ENCODE measurements around the gene PACS1. TPM values are rescaled to one million over a fixed set of nuclear protein-coding genes. Genes with fewer than 3 reads are reported as not detected.

PACS1 gene
- total RNA-seq, 1 donor from 2014 or later: 24.9 TPM

DNA sequence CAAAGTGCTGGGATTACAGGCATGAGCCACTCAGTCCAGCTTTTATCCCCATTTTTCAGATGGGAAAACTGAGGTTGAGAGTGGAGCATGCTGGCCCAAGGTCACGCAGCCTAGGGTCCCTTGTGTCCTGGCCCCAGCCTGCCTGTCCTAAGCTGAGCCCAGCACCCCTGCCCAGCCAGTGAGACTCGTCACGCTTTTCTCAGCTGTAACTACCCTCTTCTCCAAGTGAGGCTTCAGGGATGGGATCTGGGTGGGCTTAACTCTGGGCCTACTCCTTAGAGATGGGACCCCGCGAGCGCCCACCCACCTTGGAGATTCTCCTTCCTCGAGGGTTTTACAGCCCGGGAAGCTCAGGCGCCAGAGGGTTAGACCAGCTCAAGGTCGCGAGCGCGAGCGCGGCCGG is 221.2 kb downstream of the PACS1 start:
- TF ChIP-seq, protein P1, sequence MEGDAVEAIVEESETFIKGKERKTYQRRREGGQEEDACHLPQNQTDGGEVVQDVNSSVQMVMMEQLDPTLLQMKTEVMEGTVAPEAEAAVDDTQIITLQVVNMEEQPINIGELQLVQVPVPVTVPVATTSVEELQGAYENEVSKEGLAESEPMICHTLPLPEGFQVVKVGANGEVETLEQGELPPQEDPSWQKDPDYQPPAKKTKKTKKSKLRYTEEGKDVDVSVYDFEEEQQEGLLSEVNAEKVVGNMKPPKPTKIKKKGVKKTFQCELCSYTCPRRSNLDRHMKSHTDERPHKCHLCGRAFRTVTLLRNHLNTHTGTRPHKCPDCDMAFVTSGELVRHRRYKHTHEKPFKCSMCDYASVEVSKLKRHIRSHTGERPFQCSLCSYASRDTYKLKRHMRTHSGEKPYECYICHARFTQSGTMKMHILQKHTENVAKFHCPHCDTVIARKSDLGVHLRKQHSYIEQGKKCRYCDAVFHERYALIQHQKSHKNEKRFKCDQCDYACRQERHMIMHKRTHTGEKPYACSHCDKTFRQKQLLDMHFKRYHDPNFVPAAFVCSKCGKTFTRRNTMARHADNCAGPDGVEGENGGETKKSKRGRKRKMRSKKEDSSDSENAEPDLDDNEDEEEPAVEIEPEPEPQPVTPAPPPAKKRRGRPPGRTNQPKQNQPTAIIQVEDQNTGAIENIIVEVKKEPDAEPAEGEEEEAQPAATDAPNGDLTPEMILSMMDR (conservative IDR thresholded peaks at IDR 0.05; ENCODE audit: low read depth, low read length): no peak
- DNase-seq (ENCODE audit: low read depth): no peak
- no peak overlapping the region for H3K4me3 ChIP-seq (ENCODE audit: low read depth, low read length)

DNA sequence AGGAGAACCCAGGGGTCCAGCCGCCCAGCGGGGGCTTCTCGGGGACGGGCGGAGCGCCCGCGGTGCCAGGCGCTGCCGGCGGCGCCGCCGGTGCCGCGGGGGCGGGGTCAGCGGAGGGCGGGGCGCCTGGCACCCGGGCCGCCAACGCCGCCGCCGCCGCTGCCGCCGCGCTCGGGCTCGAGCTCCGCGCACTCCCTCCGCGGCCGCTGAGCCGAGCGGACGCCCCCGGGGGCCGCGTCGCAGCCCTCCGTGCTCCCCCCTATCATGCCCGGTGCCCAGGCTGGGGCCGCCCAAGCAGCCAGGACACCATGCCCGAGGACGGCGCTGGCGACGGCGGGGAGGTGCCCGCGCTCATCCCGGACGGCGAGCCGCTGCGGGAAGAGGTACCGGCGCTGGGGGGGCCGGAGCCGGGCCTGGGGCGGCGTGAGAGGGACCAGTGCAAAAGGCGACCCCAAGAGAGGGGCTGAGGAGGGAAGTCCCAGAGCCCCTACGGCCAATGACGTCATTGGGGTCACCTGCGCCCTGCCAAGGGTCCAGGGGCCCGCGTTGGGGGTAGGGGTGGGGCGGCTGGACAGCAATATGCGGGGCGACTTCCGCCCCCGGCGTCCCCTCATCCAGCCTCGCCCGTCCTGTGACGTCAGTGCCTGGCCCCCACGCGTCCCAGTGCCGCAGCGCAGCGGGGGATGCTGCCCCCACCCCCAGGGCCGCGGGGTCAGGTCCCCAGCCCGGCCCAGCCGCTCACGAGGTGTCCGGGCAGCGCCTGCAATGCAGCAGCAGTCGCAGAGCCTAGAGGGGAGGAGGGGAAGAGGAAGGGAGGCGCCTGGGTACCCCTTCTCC is 221.9 kb downstream of the PACS1 start, which contains the start of gene TMEM151A:
TSS of gene TMEM151A (plus strand) at position 189 of the 837 bp plus-strand sequence. CDS start at position 309, 120 bp downstream.
- DNase-seq (ENCODE audit: low read depth): no peak

DNA sequence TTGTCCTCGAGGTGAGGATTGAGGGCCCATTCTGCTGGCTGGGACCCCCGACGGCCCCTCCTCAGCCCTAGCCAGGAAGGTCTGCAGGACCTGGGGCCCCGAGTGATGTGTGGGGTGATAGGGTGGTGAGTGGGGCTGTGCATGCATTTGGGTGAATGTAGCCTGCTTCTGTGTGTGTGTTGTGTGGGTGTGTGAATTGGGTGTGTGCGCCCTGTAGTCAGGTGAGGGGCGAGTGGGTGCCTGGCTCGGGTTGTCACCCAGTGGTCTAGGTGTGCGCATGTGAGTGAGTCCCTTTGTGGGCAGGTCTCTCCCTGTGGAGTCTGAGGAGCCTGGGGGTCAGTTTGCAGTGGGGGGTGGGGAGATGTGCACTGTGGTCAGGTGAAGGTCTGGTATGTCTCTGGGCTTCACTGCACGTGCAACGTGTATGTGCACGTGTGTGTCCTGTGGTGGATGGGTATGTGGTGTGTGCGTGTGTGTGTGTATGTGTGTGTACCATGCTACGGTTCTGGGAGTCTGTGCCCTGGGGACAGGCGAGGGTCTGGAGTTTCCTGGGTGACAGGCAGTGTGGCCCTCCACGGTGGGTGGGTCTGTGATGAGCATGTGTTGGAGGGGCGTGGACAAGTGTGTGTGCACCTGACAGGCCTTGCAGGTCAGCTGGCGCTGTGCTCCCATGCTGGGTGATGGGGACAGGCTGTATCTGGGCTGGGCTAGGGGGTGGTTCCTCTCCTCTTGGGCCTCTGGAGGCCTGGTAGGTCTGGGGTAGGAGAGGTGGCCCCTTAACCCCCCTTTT is 222.7 kb downstream of the PACS1 start:
- H3K4me3 ChIP-seq (ENCODE audit: low read depth, low read length): no peak overlapping the region
- TF ChIP-seq, protein P1 (conservative IDR thresholded peaks at IDR 0.05; ENCODE audit: low read depth, low read length): no peak
- no peak for DNase-seq (ENCODE audit: low read depth)

More for the DNA sequence above, 221.9 kb downstream of the PACS1 start, which contains the start of gene TMEM151A:
- TF ChIP-seq, protein P1 (conservative IDR thresholded peaks at IDR 0.05; ENCODE audit: low read depth, low read length): no peak
- peak within 1 kb of the TSS; percentile 36 for H3K4me3 ChIP-seq (ENCODE audit: low read depth, low read length)

DNA sequence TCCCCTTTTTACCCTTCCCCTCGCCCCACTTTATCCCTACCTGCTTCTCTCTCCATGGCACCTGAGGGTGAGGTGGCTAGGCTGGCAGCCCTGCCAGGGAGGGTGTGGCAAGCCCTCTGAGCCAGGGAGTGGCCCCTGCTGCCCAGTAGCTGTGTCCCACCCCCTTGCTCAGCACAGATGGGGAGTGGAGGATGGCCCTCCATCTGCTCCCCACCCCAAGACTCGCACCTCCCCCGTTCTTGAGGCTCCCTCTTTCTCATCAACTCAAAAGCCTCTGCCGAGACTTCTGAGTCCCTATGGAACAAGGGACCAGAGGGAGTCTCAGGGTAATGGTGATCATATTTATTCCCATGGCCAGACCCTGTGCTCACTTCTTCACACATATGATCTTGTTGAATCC is 223.3 kb downstream of the PACS1 start:
- DNase-seq (ENCODE audit: low read depth): no peak
- TF ChIP-seq, protein P1 (conservative IDR thresholded peaks at IDR 0.05; ENCODE audit: low read depth, low read length): no peak

DNA sequence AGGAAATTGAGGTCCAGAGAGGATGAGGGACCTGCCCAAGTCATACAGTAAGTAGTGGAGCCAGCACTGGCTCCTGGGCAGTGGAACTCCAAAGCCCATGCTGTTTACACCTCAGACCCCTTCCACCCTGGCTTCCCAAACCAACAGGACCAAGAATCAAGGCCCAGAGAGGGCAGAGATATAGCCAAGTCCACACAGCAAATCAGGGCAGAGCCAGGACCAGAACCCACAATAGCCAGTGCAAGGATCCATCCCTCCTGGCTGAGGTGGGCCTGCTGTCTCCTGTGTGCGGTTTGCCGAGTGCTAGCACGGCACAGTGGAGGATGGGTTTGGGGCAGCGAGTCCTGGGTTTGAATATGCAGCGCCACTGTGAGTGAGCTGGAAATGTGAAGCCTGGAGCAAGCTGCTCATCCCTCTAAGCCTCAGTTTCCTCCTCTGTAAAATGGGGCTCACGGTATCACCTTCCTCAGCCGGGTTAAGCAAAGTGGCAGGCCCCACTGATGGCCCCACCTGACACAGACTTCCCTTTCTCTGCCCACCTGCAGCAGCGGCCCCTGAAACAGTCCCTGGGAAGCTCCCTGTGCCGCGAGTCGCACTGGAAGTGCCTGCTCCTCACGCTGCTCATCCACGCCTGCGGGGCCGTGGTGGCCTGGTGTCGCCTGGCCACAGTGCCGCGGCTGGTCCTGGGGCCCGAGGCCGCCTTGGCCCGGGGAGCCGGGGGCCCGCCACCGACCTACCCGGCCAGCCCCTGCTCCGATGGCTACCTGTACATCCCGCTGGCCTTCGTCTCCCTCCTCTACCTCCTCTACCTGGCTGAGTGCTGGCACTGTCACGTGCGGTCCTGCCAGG is 223.9 kb downstream of the PACS1 start:
- H3K4me3 ChIP-seq (ENCODE audit: low read depth, low read length): no peak overlapping the region
- DNase-seq (ENCODE audit: low read depth): no peak
- TF ChIP-seq, protein P1 (conservative IDR thresholded peaks at IDR 0.05; ENCODE audit: low read depth, low read length): no peak

More for the DNA sequence above, 223.3 kb downstream of the PACS1 start:
- no peak overlapping the region for H3K4me3 ChIP-seq (ENCODE audit: low read depth, low read length)

Other genes with a start within 250 kb of the PACS1 start
- gene SNX32, start 236.3 kb upstream of the PACS1 start, total RNA-seq: 2.1 TPM in 1 of 2 replicates, not detected in the other
- gene CFL1, start 212.1 kb upstream of the PACS1 start, total RNA-seq: 2,195 and 2,365 TPM in 2 replicates
- 57.2 and 71.8 TPM in 2 replicates for gene MUS81, start 209.8 kb upstream of the PACS1 start, total RNA-seq
- 45.1 and 94.7 TPM in 2 replicates for gene EFEMP2, start 197.5 kb upstream of the PACS1 start, total RNA-seq
- gene CTSW, start 190.4 kb upstream of the PACS1 start, total RNA-seq: 0.51 and 1.2 TPM in 2 replicates
- 85.3 and 135 TPM in 2 replicates for gene FIBP, start 181.8 kb upstream of the PACS1 start, total RNA-seq
- 76.5 and 94.2 TPM in 2 replicates for gene CCDC85B, start 179.6 kb upstream of the PACS1 start, total RNA-seq
- 143 and 172 TPM in 2 replicates for gene FOSL1, start 169.9 kb upstream of the PACS1 start, total RNA-seq
- 6.6 and 12.4 TPM in 2 replicates for gene C11orf68, start 151.2 kb upstream of the PACS1 start, total RNA-seq
- 225 TPM in 2 replicates for gene DRAP1, start 150.8 kb upstream of the PACS1 start, total RNA-seq
- not detected in 2 replicates for gene TSGA10IP, start 124.8 kb upstream of the PACS1 start, total RNA-seq
- 28.8 and 30.2 TPM in 2 replicates for gene SART1, start 108.5 kb upstream of the PACS1 start, total RNA-seq
- gene EIF1AD, start 68.1 kb upstream of the PACS1 start, total RNA-seq: 45.2 and 45.3 TPM in 2 replicates
- gene BANF1, start 67.8 kb upstream of the PACS1 start, total RNA-seq: 144 and 192 TPM in 2 replicates
- gene CST6, start 58.3 kb upstream of the PACS1 start, total RNA-seq: 53.4 and 89.1 TPM in 2 replicates
- gene CATSPER1, start 43.8 kb upstream of the PACS1 start, total RNA-seq: 1.4 and 4.7 TPM in 2 replicates
- gene GAL3ST3, start 21.1 kb upstream of the PACS1 start, total RNA-seq: 2.1 and 2.3 TPM in 2 replicates
- 204 and 229 TPM in 2 replicates for gene SF3B2, start 17.9 kb upstream of the PACS1 start, total RNA-seq
- 21.7 and 32.0 TPM in 2 replicates for gene KLC2, start 187.4 kb downstream of the PACS1 start, total RNA-seq
- 152 and 162 TPM in 2 replicates for gene RAB1B, start 198.4 kb downstream of the PACS1 start, total RNA-seq
- 0.43 and 0.58 TPM in 2 replicates for gene CNIH2, start 207.9 kb downstream of the PACS1 start, total RNA-seq
- gene YIF1A, start 218.9 kb downstream of the PACS1 start, total RNA-seq: 106 and 152 TPM in 2 replicates
- gene TMEM151A, start 221.6 kb downstream of the PACS1 start, total RNA-seq: 0.58 TPM in 1 of 2 replicates, not detected in the other
- gene CD248, start 246.8 kb downstream of the PACS1 start, total RNA-seq: 0.07 and 1.0 TPM in 2 replicates

Data from epithelial cell of proximal tubule (primary cell).